DMS53 treated with DMSO at 0.1 percent for 48 hours (cell line): ENCODE measurements around the gene ANKRD31.
"Not testable (repeated sequence)": the region's sequence is repeated elsewhere in the genome, so short reads cannot be mapped to it uniquely, and the experiment has no call there.

ENCODE experiments used
- DNase-seq: peaks from one replicate; lab custom pipeline; 2025; ENCODE audit not compliant: unreplicated experiment; lab: John Stamatoyannopoulos, UW

ANKRD31 gene

DNA sequence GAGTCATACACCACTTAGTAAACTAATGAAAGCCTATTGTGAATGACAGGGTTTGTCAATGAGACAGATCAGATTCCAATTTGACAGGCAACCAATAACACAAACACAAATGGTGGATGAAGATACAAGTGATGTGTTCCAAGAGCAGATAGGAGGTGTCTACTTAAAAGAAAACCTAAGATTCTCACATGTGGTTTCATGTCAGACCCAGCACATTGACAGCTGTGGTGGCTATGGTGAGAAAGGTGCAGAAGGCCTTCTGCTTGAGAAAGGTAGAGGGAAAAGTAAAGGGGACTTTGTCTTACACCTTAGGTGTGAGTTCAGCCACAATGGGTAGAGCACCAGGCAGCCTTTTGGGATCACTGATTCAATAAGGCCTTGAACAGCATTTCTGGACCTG, 11.2 kb downstream of the ANKRD31 start:
- DNase-seq = no peak

DNA sequence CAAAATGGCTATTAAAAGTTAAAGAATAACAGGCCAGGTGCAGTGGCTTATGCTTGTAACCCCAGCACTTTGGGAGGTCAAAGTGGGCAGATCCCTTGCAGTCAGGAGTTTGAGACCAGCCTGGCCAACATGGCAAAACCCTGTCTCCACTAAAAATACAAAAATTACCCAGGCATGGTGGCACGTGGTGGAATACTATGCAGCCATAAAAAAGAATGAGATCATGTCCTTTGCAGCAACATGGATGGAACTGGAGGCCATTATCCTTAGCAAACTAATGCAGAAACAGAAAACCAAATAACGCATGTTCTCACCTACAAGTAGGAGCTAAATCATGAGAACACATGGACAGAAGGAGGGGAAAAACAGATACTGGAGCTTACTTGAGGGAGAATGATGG, 15.9 kb downstream of the ANKRD31 start:
- not testable (repeated sequence) for DNase-seq

DNA sequence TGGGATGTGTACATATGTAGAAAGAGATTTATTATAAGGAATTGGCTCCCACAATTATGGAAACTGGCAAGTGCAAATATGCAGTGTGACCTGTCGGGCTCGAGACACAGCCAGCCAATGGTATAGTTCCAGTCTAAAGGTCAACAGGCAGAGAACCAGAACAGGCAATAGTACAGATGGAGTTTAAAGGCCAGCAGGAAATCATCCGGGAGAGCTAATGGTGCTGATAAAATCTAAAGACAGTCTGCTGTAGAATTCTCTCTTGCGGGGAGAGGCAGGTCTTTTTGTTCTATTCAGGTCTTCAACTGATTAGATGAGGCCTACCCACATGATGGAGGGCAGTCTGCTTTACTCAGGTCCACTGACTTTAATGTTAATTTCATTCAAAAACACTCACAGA, 21.8 kb downstream of the ANKRD31 start:
- no peak for DNase-seq

DNA sequence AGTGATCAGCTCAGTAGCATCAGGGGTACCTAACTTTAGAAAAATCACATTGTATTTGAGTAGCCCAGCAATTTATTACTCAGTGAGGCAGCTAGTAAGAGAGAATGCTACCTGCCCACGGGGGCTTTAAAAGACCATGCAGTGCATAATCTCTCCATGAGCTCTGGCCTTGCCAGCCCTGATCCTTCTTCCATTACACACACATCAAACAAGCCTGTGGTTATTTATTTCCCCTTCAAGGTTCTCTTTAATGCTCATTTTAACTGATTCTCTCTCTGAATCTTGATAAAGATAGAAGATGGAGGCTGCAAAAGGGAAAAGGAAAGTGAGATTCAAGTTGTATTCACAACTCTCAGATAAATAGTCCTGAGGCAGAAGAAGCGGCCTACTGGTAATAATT, 22.3 kb downstream of the ANKRD31 start:
- no peak for DNase-seq

- DNase-seq = no peak
Measured at GRCh38 chr5:75203604-75204003, 33.1 kb downstream of the ANKRD31 start.

DNA sequence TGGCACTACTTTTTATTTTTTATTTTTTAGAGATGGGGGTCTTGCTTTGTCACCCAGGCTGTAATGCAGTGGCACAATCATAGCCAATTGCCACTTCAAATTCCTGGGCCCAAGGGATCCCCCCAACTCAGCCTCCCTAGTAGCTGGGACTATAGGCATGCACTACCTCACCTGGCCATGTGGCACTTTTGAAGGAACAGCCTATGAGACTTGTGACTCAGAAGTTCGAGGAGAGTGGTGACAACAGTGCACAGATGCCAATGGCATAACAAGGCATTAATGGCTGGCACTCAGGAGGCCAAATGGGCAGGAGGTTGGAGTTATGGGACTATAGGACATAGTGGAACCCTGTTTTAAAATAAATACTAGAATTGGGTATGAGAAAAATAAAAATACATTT, 33.7 kb downstream of the ANKRD31 start:
- no peak for DNase-seq

DNA sequence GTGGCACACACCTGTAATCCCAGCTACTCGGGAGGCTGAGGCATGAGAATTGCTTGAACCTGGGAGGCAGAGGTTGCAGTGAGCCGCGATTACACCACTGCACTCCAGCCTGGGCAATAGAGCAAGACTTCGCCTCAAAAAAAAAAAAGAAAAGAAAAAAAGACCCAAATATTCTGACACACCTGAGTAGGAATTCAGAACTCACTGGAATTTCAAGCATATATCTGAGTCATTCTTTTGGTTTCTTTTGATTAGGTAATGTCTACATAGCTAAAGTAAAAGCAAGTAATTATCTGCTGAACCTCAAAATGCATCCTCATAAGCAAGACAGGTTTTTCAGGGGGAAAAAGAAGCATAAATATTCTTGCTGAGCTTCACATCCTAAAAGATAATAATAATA, 35.9 kb downstream of the ANKRD31 start:
- DNase-seq = no peak

GRCh38 chr5:75199946-75200345, 36.7 kb downstream of the ANKRD31 start:
- DNase-seq = no peak

DNA sequence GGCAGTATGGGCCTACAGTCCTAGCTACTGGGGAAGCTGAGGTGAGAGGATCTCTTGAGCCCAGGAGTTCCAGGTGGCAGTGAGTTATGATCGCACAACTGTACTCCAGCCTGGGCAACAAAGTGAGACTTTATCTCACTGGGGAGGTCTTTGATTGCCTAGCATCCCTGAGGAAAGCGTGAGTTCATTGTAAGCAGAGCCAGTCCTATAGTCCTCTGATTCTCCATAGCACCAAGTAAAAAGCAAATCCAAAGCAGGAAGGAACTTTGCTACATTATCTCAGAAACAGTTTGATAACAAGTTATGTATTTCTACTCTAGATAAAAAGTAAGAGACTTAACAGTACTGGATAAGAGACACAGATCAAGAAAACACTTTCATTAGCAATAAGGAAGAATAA, 37.6 kb downstream of the ANKRD31 start:
- DNase-seq = no peak

DNA sequence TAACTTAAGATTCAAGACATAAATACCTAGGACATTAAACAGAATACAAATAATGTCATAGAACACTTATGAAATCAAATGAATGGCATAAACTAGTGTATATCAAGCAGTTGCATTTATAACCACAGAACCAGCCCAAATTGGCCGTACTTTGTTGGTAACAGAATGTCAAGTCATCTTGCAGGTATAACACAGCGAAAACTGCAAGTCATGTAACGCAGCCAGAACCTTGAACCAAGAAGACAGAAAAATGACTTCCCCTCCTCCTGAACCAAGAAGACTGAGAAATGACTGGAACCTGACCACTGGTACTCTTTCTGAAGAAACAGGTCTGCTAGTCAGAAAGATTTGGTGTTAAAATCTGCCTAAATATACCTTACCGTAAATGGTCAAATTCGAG, 38.9 kb downstream of the ANKRD31 start:
- no peak for DNase-seq

DNA sequence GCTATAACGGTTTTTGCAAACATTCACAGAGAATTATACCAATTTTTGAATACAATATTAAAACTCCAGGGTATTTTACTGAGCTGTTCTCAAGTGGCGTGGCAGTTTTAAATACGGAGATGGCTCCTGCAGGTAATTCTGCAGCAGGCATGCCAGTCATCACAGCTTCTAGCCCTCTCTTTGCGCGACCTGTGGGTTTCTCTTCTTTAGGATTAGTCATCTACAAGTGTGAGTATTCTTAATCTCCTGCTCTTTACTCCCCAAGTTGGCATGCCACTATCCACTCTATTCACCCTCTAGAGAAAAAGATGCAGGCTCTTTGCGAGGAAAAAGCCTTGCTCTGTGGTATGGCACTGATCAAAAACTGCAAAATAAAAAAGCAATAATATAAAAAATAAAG, 43.9 kb downstream of the ANKRD31 start:
- no peak for DNase-seq

- DNase-seq = no peak
Measured at GRCh38 chr5:75192264-75192663, 44.4 kb downstream of the ANKRD31 start.

- DNase-seq = no peak
Measured at GRCh38 chr5:75190227-75190626, 46.5 kb downstream of the ANKRD31 start.

DNA sequence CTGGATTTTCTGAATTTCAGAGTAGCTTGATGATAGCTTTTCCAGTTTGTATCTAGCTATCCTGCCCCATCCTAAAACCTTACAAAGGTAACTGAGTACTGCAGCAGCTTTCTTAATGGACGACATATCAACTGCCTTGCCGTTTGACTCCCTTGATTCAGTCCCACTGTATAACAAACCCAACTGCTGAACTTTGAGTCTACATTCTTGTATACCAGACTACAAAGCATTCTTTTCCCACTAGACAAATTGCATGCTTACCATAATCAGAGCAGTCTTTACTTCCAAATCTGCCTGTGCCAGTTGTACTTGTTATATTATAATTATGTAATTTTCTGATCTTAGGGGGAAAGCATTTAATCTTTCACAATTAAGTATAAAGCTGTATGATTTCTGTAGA, 47.3 kb downstream of the ANKRD31 start:
- DNase-seq = no peak

DNA sequence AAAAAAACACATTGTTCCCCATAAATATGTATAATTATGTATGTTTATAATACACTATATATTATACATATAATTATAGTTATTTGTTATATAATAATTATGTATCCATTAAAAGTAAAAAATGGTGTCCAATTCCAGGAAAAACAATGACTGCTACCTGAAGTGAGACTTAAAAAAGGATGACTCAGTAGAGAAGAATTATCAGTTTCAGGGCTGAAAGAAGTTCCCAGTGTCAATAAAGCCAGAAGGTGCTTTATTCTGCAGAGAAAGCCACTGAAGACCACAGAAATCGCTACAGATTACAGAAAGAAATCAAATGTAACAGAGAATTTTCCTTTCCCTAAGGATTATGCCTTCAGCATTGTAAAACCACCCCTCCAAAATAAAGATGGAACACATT, 50.9 kb downstream of the ANKRD31 start:
- DNase-seq = no peak

DNA sequence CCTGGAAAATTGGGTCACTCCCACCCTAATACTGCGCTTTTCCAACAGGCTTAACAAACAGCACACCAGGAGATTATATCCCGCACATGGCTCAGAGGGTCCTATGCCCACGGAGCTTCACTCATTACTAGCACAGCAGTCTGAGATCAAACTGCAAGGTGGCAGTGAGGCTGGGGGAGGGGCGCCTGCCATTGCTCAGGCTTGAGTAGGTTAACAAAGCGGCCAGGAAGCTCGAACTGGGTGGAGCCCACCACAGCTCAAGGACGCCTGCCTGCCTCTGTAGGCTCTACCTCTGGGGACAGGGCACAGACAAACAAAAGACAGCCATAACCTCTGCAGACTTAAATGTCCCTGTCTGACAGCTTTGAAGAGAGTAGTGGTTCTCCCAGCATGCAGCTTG, 60.7 kb downstream of the ANKRD31 start:
- DNase-seq = not testable (repeated sequence)

DNA sequence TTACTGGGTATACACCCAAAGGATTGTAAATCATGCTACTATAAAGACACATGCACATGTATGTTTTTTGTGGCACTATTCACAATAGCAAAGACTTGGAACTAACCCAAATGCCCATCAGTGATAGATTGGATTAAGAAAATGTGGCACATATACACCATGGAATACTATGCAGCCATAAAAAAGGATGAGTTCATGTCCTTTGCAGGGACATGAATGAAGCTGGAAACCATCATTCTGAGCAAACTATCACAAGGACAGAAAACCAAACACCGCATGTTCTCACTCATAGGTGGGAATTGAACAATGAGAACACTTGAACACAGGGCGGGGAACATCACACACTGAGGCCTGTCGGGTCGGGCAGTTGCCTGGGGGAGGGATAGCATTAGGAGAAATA, 61.8 kb downstream of the ANKRD31 start:
- not testable (repeated sequence) for DNase-seq

DNA sequence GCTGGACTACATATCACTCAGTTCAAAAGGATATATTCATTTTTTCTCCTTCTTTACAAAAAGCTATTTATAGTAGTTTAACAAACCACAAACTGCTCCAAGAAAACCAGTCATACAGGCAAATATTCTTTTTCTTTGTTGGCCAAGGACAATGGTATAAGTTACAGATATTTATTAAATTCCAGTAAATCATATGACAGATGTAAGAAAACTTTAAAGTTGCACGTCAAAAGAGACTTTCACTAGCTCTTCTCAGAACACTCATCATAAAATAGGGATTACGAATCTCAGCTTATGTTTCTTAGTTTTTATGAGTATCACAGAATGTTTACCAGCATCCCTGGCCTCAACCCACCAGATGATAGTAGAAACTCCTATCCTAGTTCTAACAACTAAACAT, 67.2 kb downstream of the ANKRD31 start:
- DNase-seq = no peak

DNA sequence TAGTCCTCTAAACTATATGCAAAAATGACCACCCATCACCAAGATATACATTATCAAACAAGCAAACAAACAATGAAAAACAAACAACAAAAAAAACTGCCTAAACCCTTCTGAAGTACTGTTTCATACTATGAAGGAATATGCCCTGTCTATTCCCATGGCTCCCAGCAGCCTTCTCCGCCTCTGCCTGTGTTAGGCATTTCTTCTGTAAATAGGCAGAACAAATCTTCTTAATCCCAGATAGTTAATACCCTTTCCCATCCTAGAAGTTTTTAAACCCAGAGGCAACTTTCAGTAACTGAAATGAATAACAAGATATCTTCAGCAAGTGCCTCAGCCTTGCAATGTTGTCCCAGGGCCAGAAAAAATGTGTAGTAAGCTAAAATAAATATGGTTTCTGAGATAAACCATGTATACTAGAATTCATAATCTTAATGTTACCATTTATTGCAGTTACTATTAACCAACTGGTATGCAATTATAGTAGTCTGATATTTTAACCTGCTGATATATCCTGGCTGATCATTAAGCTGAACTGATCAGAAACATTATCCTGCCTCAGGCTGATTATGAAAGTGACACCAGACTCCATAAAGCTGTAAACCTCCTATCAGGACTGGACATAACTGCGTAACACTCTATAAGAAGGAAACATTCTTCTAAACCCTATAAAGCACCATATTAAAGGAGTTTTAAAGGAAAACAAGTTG, 68.5 kb downstream of the ANKRD31 start:
- DNase-seq = no peak

- no peak for DNase-seq
Measured at GRCh38 chr5:75167345-75167744, 69.3 kb downstream of the ANKRD31 start.

DNA sequence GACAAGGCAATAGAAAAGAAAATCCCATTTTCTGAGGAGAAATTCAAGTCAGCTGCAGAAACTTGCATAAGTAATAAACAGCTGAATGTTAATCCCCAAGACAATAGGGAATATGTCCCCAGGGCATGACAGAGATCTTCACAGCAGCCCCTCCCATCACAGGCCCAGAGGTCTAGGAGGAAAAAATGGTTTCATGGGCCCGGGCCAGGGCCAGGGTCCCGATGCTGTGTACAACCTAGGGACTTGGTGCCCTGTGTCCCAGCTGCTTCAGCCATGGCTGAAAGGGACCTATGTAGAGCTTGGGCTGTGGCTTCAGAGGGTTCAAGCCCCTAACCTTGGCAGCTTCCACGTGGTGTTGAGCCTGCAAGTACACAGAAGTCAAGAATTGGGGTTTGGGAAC, 75.2 kb downstream of the ANKRD31 start:
- not testable (repeated sequence) for DNase-seq

GRCh38 chr5:75156585-75156984, 80.1 kb downstream of the ANKRD31 start:
- no peak for DNase-seq

DNA sequence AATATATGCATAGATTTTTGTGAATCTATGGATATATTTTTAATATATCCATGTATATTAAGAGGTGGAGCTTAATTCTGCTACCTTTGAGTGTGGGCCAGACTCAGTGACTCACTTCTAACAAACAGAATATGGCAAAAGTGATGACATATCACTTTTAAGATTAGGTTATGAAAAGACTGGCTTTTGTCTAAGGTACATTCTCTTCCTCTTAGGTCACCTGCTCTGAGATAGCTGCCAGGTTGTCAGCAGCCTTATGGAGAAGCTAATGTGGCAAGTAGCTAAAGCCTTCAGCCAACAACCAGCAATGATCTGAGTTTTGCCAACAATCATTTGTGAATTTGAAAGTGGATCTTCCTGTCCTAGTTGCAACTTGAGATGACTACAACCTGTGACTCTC, 83.8 kb downstream of the ANKRD31 start:
- peak; percentile 18 for DNase-seq
